NCI-H345 treated with DMSO at 0.1 percent for 48 hours (cell line): Measurements from ENCODE around the gene ZNF460.
A peak's percentile ranks its signal among the peaks of the same experiment; 100 is the strongest.
"Not testable (repeated sequence)": the region's sequence is repeated elsewhere in the genome, so short reads cannot be mapped to it uniquely, and the experiment has no call there.

Experiments used
- DNase-seq: peaks from one replicate; lab custom pipeline; 2025; ENCODE audit not compliant: unreplicated experiment; lab: John Stamatoyannopoulos, UW

ZNF460 gene

GRCh38 chr19:57280165-57280961, at the start of gene ZNF460:
Gene ZNF460, plus strand, starts transcription at chr19:57280485. Its CDS starts 322 bp downstream, at chr19:57280807.
- DNase-seq = peak; percentile 85

DNA sequence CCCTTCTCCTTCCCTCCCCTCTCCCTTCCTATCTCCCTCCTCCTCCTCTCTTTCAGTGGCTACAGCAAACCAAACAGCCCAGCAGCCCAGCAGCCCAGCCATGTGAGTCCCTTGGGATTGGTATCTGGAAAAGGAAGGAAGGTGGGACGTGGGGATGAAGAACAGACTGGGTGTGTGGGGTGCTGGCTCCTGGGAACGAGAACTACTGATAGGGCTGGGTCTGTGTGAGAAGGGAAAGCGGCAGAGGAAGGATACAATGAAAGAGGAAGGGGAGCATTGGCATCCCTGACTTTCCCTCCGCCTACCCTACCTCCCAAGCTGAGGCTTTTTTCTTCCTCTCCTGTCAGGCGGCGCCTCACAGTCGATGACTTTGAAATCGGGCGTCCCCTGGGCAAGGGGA, 48.6 kb upstream of the ZNF460 start:
- no peak for DNase-seq

DNA sequence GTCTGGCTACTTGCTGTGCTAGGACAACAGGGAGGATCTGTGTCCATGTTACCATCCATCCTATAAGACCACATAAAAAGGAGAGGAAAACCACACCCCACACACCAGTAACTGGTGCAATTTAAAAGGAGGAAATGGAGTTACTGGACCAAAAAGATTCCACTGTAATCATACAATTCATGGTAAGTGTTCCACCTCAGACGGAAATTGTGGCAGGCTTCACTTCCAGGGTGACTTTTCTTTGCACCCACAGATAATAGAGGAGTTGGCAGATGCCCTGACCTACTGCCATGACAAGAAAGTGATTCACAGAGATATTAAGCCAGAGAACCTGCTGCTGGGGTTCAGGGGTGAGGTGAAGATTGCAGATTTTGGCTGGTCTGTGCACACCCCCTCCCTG, 47.1 kb upstream of the ZNF460 start:
- DNase-seq = no peak

- DNase-seq = no peak
Measured at GRCh38 chr19:57239982-57240310, 40.3 kb upstream of the ZNF460 start.

DNA sequence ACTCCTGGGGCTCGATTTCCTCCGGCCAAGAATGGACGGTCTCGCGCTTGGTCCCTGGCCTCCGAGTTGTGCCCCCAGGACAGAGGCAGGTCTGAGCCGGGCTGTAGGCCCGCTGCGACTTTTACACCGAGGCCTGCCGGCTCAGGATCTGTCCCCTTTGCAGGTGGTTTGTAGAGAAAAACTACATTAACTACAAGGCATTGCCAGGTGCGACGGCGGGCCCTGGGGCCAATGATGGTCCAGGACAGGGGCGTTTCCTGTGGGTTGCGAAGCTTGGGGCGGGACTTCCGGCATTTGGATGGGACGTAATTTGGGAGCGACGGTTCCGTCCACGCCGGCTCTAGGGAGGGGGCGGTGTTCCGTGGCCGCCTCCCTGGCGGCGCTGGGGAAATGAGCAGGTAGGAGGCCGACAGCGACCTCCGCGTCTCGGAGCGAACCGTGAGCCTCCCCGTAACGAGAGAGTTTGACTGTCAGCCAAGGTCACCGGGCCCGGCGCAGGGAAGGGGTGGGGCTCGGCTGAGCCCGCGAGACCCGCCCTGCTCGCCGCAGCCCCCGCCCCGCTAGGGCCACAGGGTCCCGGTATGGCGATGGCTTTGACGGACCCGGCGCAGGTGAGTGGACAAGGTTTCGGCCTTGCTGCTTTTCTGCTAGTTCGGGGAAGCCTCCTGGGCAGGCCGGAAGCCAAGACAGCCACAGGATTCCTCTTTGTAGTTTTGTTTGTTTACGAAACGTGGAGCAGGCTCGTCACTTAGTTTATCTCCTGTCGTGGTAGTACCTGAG, 39.8 kb upstream of the ZNF460 start, which contains the start of gene ZNF805:
ZNF805 (plus strand) TSS at position 322 of the 780 bp plus-strand sequence; CDS start at position 582, 260 bp downstream.
- peak; percentile 67 for DNase-seq

DNA sequence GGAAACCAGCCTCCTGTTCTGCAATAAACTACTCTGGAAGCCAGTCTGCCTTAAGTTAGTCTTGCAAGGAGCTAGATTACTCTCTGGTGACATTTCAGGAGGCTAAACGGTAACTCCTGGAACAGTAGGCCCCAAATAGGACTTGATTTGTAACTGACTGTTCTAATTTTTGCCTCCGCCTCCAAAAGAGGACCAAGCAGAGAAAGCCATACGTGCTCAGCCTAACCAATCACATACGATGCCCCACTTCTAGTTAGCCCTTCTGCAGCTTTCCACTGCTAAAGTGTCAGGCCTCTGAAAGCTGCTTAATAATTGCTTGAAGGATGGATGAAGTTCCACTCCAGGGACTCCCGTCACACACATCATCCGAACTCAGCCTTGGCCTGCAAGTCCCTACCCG, 39.1 kb upstream of the ZNF460 start:
- DNase-seq = no peak

DNA sequence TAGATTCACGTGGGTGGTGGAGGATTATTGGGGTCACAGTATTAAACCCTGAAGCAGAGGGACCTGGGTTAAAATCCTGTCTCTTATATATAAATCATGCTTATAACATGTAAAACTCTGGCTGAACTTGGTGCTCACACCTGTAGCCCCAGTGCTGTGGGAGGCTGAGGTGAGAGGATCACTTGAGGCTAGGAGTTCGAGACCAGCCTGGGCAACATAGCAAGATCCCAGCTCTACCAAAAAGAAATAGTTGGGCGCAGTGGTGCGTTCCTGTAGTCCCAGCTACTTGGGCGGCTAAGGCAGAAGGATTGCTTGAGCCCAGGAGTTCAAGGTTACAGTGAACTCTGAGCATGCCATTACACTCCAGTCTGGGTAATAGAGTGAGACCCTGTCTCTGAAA, 37.5 kb upstream of the ZNF460 start:
- DNase-seq = no peak

DNA sequence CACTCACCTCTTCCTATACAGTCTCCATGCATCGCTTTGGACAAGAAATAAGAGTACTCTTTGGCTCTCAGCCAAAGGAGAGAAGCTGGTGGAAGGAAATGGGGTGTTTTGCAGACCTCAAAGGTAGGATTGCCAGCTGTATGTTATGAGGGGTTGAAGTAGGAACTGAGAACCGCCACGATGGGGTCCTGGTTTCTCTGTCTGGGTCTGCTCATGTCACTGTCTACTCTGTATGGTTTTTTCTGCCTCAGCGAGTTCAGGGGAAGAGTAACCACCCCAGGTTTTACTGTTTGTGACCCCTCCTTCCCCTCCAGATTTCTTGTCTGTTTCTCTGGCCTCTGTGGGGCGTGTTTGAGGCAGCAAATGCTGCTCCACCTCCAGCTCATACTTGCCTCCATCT, 35.8 kb upstream of the ZNF460 start:
- no peak for DNase-seq

GRCh38 chr19:57245066-57245465, 35.2 kb upstream of the ZNF460 start:
- DNase-seq = no peak

- no peak for DNase-seq
Measured at GRCh38 chr19:57245959-57246358, 34.3 kb upstream of the ZNF460 start.

DNA sequence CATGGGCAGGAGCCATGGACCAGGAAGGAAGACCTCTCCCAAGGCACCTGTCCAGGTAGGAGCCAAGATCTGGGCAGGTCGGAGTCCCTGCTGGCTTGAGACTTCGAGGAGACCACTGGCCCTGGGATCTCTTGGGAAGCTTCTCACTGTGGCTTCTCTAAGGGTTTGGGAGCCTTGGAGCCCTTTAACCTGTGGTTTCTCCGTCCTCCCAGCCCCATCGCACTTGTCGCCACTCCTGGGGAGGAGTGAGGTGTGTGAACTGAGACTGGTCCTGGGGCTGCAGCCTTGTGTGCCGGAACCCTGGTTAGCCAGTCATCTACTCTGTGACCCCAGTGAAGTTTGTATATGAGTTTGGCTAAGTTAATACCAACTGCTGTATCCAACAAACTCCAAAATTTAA, 31.6 kb upstream of the ZNF460 start:
- DNase-seq = no peak

DNA sequence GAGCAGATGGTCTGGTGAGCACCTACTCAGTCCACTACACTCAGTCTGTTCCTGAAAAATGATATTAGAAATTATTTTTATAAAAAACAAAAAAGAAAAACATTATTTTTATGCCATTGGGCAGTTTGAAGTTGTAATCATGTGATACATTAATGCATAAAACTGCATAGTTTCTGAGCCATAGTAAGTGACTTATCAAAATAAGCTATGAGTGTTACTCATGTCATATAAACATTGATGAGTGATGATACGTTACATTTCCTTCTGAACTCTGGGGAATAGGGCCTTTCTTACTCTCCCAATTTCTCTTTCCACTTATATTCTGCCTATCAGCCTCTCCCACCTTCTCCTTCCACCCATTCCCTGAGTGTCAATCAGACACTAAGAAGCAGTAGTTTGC, 31.0 kb upstream of the ZNF460 start:
- DNase-seq = no peak

GRCh38 chr19:57253767-57254166, 26.5 kb upstream of the ZNF460 start:
- DNase-seq = not testable (repeated sequence)

DNA sequence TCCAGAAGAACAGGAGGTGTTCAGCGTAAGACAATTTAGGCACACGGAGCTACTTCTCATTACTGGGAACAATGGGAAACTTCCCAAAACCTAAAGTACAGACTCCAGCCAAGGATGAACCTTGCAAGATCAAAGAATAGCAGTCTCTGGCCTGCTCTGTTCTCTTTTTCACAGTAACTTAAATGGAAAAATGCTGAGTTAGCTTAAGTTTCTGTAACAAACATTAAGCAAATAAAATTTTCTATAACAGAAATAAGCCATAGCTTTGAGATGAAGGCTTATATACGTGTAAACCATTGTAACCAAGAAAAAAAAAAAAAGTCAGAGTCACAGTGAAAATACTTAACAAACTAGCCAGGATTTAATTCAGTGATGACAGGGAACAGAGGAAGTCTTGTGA, 18.2 kb upstream of the ZNF460 start:
- no peak for DNase-seq

- no peak for DNase-seq
Measured at GRCh38 chr19:57263244-57263741, 17.0 kb upstream of the ZNF460 start.

- no peak for DNase-seq
Measured at GRCh38 chr19:57267291-57267690, 13.0 kb upstream of the ZNF460 start.

- no peak for DNase-seq
Measured at GRCh38 chr19:57269515-57270250, 10.6 kb upstream of the ZNF460 start.

GRCh38 chr19:57271280-57271679, 9.0 kb upstream of the ZNF460 start:
- no peak for DNase-seq

DNA sequence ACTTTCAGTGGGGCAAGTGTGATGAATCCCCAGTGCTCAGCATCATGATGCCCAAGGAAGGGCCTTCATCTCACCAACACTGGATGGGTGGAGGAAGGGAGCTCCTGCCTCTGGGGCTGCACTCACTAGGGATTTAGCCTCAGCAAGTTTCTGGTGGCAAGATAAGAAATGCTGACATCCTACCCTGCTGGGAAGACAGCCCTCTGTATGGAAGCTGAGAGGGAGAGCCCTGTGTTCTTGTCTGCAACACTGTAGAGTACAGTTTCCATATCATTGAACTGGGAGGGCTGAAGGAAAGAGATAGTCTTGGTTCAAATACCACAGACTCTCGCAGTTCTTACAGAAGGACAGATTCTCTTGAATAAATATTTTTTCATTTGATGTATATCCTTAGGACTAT, 7.3 kb upstream of the ZNF460 start:
- DNase-seq = no peak

GRCh38 chr19:57276430-57276829, 3.9 kb upstream of the ZNF460 start:
- no peak for DNase-seq

- not testable (repeated sequence) for DNase-seq
Measured at GRCh38 chr19:57278481-57278880, 1.8 kb upstream of the ZNF460 start.
